Bronchial epithelial cell (primary cell): Measurements from ENCODE around the gene PPP6R3. TPM values are rescaled to one million over a fixed set of nuclear protein-coding genes. Genes with fewer than 3 reads are reported as not detected.
"Not testable (repeated sequence)": the region's sequence is repeated elsewhere in the genome, so short reads cannot be mapped to it uniquely, and the experiment has no call there.

Experiments
- DNase-seq: peaks from one replicate; pipeline ENCODE4 v3.0.0-alpha.2; 2010; ENCODE audit warnings: low read depth
- FAIRE-seq: peaks from 2 replicates; lab custom pipeline; 2011; peaks lifted over from hg19 to GRCh38; lab: Jason Lieb, UNC
- H3K27me3 ChIP-seq: 2 replicates; pipeline ENCODE4 v1.5.1; 2011; ENCODE audit warnings: low read length; ENCODE audit not compliant: control insufficient read depth, insufficient read depth
- H3K36me3 ChIP-seq: 2 replicates; pipeline ENCODE4 v1.5.1; 2011; ENCODE audit warnings: low read length; ENCODE audit not compliant: control insufficient read depth, insufficient read depth
- H3K4me3 ChIP-seq: 2 replicates; pipeline ENCODE4 v1.5.1; 2011; ENCODE audit warnings: mild to moderate bottlenecking, low read depth, low read length, control low read depth
- CTCF ChIP-seq: IDR thresholded peaks from 2 replicates; pipeline ENCODE4 v1.5.1; 2011; ENCODE audit warnings: mild to moderate bottlenecking, moderate library complexity, low read length, control low read depth, inconsistent platforms; ENCODE audit not compliant: insufficient read depth, severe bottlenecking
- total RNA-seq: library from RNA; depleted of rRNA; stranded (reverse); fragments of >200 nt; gene quantifications from 2 replicates; pipeline ENCODE4 v1.2.1, GENCODE V29; 2014

The PPP6R3 gene
- total RNA-seq, 1 donor from 2014 or later, result 93.5 TPM

GRCh38 chr11:68447015-68447801 is 13.3 kb upstream of the PPP6R3 start:
- no peak overlapping the region for H3K4me3 ChIP-seq
- FAIRE-seq, result no peak

GRCh38 chr11:68447914-68448313 is 12.6 kb upstream of the PPP6R3 start:
- not testable (repeated sequence) for DNase-seq, H3K4me3 ChIP-seq, H3K27me3 ChIP-seq, H3K36me3 ChIP-seq, FAIRE-seq

More at GRCh38 chr11:68447015-68447801, 13.3 kb upstream of the PPP6R3 start:
- Histone ChIP-seq H3K36me3 (peaks cover 4% of the 10 kb centered on the region), H3K27me3 (no peaks in the 10 kb centered on the region)
- peak; percentile 95 for TF ChIP-seq CTCF
- DNase-seq, result peak; percentile 35

- no peak overlapping the region for H3K4me3 ChIP-seq
- no peaks in the 10 kb centered on the region for H3K27me3 ChIP-seq
- TF ChIP-seq CTCF, result no peak
- DNase-seq (no peak), FAIRE-seq (no peak)
- peaks cover 4% of the 10 kb centered on the region for H3K36me3 ChIP-seq
These were observed 11.9 kb upstream of the PPP6R3 start for GRCh38 chr11:68448604-68449011.

- no peak for FAIRE-seq
- H3K36me3 ChIP-seq, result peaks cover 4% of the 10 kb centered on the region
- H3K4me3 ChIP-seq, result no peak overlapping the region
- H3K27me3 ChIP-seq, result no peaks in the 10 kb centered on the region
- no peak for TF ChIP-seq CTCF
- DNase-seq, result no peak
These were observed 10.6 kb upstream of the PPP6R3 start for GRCh38 chr11:68449951-68450350.

GRCh38 chr11:68450711-68451110 is 9.8 kb upstream of the PPP6R3 start:
- H3K4me3 ChIP-seq, result no peak overlapping the region
- H3K36me3 ChIP-seq, result peaks cover 4% of the 10 kb centered on the region
- H3K27me3 ChIP-seq, result no peaks in the 10 kb centered on the region
- FAIRE-seq (no peak), DNase-seq (no peak)
- TF ChIP-seq CTCF, result no peak

GRCh38 chr11:68454767-68455166 is 5.8 kb upstream of the PPP6R3 start:
- Histone ChIP-seq H3K4me3 (no peak overlapping the region), H3K27me3 (no peaks in the 10 kb centered on the region), H3K36me3 (no peaks in the 10 kb centered on the region)
- peak; percentile 28 for DNase-seq
- no peak for TF ChIP-seq CTCF
- FAIRE-seq, result no peak
